HG02623 (cell line): Measurements from ENCODE around the gene STMND1.

ENCODE experiments used
- ATAC-seq: cut with Tn5 transposase; IDR thresholded peaks from one replicate; pipeline ENCODE4 v1.9.1; 2021; ENCODE audit warnings: moderate library complexity; ENCODE audit not compliant: unreplicated experiment

STMND1 gene

GRCh38 chr6:17157617-17158016 lies 55.8 kb downstream of the STMND1 start:
- ATAC-seq, result no peak

- no peak for ATAC-seq
These were observed 57.4 kb downstream of the STMND1 start for GRCh38 chr6:17159240-17159639.

GRCh38 chr6:17161076-17161475 lies 59.2 kb downstream of the STMND1 start:
- ATAC-seq, result no peak

GRCh38 chr6:17165383-17165782 lies 63.5 kb downstream of the STMND1 start:
- no peak for ATAC-seq

GRCh38 chr6:17167327-17167979 lies 65.6 kb downstream of the STMND1 start:
- ATAC-seq, result no peak

- ATAC-seq, result no peak
These were observed 67.4 kb downstream of the STMND1 start for GRCh38 chr6:17169291-17169690.

GRCh38 chr6:17169711-17170110 lies 67.9 kb downstream of the STMND1 start:
- ATAC-seq, result no peak

- ATAC-seq, result no peak
These were observed 71.1 kb downstream of the STMND1 start for GRCh38 chr6:17172836-17173470.

- ATAC-seq, result no peak
These were observed 76.5 kb downstream of the STMND1 start for GRCh38 chr6:17178326-17178725.

GRCh38 chr6:17178754-17179529 lies 77.1 kb downstream of the STMND1 start:
- ATAC-seq, result no peak

- no peak for ATAC-seq
These were observed 77.8 kb downstream of the STMND1 start for GRCh38 chr6:17179530-17180073.
